ENCODE results near the gene ZNF217.
"Not testable (repeated sequence)": the region's sequence is repeated elsewhere in the genome, so short reads cannot be mapped to it uniquely, and the experiment has no call there.

ZNF217 gene

GRCh38 chr20:53623454-53624211 lies 30.0 kb upstream of the ZNF217 start:
- peak; percentile 90 for DNase-seq (ENCODE audit: low read depth)
- peak; percentile 27 for TF ChIP-seq CTCF (conservative IDR thresholded peaks at IDR 0.05; ENCODE audit: low read depth, low read length)

GRCh38 chr20:53623134-53623453 lies 29.5 kb upstream of the ZNF217 start:
- no peak for DNase-seq (ENCODE audit: low read depth)
- TF ChIP-seq CTCF (conservative IDR thresholded peaks at IDR 0.05; ENCODE audit: low read depth, low read length) = no peak
- H3K4me3 ChIP-seq (ENCODE audit: low read depth, low read length) = peak overlapping the region; percentile 34

More at GRCh38 chr20:53623454-53624211, 30.0 kb upstream of the ZNF217 start:
- peak overlapping the region; percentile 34 for H3K4me3 ChIP-seq (ENCODE audit: low read depth, low read length)

GRCh38 chr20:53622247-53623133 lies 28.9 kb upstream of the ZNF217 start:
- no peak overlapping the region for H3K4me3 ChIP-seq (ENCODE audit: low read depth, low read length)
- peak; percentile 23 for DNase-seq (ENCODE audit: low read depth)
- TF ChIP-seq CTCF (conservative IDR thresholded peaks at IDR 0.05; ENCODE audit: low read depth, low read length) = no peak

- DNase-seq (ENCODE audit: low read depth) = peak; percentile 81
- H3K4me3 ChIP-seq (ENCODE audit: low read depth, low read length) = no peak overlapping the region
- TF ChIP-seq CTCF (conservative IDR thresholded peaks at IDR 0.05; ENCODE audit: low read depth, low read length) = no peak
These were observed 28.0 kb upstream of the ZNF217 start for GRCh38 chr20:53621482-53622246.

GRCh38 chr20:53618490-53619000 lies 24.9 kb upstream of the ZNF217 start:
- not testable (repeated sequence) for DNase-seq (ENCODE audit: low read depth); H3K4me3 ChIP-seq (ENCODE audit: low read depth, low read length)

- no peak for DNase-seq (ENCODE audit: low read depth)
- no peak overlapping the region for H3K4me3 ChIP-seq (ENCODE audit: low read depth, low read length)
- no peak for TF ChIP-seq CTCF (conservative IDR thresholded peaks at IDR 0.05; ENCODE audit: low read depth, low read length)
These were observed 24.3 kb upstream of the ZNF217 start for GRCh38 chr20:53617791-53618489.

GRCh38 chr20:53616489-53616888 lies 22.9 kb upstream of the ZNF217 start:
- not testable (repeated sequence) for H3K4me3 ChIP-seq (ENCODE audit: low read depth, low read length); DNase-seq (ENCODE audit: low read depth)
